Skin of body (tissue), 2 donors: ENCODE data around the gene RSL1D1. TPM values are rescaled to one million over a fixed set of nuclear protein-coding genes. Genes with fewer than 3 reads are reported as not detected.
"Not testable (repeated sequence)": the region's sequence is repeated elsewhere in the genome, so short reads cannot be mapped to it uniquely, and the experiment has no call there.

Experiments
- DNase-seq: peaks from one replicate; lab custom pipeline; 2025; lab: John Stamatoyannopoulos, UW
- total RNA-seq: library from RNA; depleted of rRNA; stranded (reverse); fragments of >200 nt; gene quantifications from one replicate; pipeline ENCODE4 v1.2.3, GENCODE V29; 2014

The RSL1D1 gene
- total RNA-seq, 1 donor from 2014 or later = 131 TPM

DNA sequence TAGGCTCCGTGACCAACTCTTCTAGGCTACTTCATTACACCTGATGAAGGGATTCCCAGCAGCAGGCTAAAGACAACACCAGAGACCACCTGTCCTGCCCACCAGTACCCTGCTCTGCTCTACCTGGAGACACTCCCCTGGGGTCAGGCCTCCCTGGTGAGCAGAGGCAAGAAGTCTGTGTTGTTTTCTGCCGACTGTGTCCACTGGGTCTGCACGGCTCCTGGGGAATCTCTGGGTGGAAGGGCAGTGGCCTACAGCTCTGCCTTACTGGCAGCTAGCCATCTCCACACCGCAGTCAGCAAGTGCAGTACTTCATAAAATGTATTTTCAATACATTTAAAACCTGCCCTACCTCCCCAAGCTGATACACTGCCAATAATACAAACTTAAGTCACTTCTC lies 6.8 kb downstream of the RSL1D1 start:
- DNase-seq = no peak

GRCh38 chr16:11843861-11844260 lies 7.5 kb downstream of the RSL1D1 start:
- no peak for DNase-seq

DNA sequence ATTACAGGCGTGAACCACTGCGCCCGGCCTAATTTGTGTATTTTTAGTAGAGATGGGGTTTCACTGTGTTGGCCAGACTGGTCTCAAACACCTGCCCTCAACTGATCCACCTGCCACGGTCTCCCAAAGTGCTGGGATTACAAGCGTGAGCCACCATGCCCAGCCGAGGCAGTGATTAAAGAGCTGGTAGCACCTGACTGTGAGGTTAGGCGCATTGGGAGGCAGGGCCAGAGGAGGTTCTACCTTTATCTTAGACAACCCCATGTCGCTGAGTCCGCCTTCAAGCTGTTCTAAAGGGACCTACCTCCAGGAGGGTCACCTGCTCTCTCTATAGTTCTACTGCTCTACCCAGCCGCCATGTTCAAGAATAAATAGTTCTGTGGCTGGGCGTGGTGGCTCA lies 8.1 kb downstream of the RSL1D1 start:
- DNase-seq = no peak

DNA sequence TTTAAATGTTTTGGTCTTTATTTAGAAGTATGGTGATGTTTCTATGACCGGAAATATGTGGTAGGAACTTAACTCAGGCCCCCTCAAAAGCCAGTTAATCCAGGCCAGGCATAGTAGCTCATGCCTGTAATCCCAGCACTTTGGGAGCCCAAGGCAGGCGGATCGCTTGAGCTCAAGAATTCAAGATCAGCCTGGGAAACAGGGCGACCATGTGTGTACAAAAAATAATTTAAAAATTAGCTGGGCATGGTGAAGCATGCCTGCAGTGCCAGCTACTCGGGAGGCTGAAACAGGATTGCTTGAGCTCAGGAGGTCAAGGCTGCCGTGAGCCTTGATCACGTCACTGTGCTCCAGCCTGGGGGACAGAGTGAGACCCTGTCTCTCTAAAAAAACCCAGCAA lies 10.3 kb downstream of the RSL1D1 start:
- no peak for DNase-seq

GRCh38 chr16:11836650-11837244 lies 14.6 kb downstream of the RSL1D1 start:
- DNase-seq = no peak

GRCh38 chr16:11835891-11836649 lies 15.3 kb downstream of the RSL1D1 start:
- DNase-seq = no peak

DNA sequence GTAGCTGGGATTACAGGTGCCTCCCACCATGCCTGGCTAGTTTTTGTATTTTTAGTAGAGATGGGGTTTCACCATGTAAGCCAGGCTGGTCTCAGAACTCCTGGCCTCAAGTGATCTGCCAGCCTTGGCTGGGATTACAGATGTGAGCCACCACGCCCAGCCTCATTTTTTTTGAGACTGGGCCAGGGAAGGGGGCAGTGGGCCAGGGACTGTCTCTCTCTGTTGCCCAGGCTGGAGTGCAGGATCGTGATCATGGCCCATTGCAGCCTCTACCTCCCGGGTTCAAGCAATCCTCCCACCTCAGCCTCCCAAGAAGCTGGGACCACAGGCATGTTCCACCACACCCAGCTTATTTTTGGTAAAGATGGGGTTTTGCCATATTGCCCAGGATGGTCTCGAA lies 16.0 kb downstream of the RSL1D1 start:
- no peak for DNase-seq

DNA sequence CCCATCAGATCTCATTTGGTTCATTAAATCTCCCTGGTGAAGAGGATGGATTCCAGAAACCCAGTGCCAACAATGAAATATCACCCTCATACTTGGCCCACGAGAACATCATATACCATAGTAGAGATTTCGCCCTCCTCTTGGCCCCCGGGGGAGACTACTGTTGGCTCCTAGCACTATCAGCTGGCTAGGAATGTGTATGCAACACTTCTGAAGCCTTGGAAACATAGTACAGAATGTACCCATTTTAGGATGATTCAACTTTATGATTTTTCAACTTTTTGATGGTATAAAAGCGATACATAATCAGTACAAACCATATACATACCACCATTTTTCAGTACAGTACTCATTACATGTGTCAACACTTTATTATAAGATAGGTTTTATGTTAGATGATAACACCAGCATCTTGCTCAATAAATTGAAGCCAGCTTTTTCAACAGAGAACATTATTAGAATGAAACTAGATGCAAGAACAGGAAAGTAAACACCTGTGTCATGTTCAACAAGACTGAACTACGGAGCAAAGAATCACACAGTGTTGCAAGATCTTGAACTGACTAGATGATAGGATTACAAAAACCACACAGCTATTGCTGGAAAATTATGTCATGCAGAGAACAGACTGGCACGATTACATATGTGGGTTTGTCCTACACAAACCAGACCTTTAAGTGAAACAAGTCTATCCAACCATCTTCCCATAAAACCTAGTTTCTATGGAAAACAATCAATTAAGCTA lies 17.2 kb downstream of the RSL1D1 start:
- no peak for DNase-seq

DNA sequence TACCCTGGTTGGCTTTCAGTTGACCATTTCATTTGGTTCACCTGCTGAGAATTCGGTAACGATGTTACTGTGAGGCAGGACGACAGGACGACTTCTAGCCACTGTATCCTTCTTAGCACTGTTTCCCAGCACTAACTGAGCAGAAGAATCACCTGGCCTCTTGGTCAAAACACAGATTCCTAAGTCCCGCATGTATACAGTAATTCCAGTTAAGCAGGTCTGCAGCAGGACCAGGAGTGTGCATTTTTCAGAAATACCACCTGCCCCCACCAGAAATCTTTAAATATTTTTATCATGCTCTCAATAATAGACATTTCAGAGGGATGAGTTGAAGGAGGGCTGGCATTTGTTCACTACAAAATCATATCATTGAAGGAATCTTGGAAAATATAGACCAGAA lies 22.6 kb downstream of the RSL1D1 start:
- no peak for DNase-seq

DNA sequence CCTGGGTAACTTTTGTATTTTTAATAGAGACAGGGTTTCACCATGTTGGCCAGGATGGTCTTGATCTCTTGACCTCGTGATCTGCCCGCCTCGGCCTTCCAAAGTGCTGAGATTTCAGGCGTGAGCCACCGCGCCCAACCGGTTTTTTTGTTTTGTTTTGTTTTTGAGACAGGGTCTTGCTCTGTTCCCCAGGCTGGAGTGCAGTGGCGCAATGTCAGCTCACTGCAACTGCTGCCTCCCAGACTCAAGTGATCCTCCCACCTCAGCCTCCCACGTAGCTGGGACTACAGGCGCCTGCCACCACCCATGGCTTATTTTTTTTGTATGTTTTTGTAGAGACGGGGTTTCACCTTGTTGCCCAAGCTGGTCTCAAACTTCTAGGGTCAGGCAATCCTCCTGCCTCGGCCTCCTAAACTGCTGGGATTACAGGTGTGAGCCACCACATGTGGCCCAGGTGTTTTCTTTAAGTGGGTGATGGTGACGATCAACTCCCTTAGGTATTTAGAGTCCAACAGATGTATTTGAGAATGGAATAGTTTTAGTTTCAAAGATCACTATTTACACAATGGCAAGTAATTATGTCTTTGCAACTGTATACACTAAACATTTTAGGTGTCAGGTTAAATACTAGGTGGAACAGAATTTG lies 25.7 kb downstream of the RSL1D1 start:
- DNase-seq = not testable (repeated sequence)

DNA sequence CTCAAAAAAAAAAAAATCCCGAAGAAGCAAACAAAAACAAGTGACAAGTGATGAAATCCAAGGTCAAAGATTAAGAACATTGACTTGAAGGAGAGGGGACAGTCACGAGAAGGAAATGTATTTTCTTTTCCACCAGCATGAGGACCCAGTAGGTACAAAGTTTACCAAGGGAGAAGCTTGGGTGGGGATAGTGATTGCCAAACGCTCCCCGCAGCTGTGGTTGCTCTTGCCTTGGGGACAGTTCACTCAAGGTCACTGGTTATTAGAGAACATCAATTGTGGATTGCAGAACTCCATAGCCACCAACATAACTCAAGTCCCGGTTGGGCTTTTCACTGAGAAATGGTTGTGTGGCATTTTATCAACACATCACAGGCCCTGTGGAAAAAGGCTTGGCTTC lies 27.0 kb downstream of the RSL1D1 start:
- DNase-seq = no peak

GRCh38 chr16:11823645-11824044 lies 27.7 kb downstream of the RSL1D1 start:
- not testable (repeated sequence) for DNase-seq

- no peak for DNase-seq
These were observed 31.5 kb downstream of the RSL1D1 start for GRCh38 chr16:11819798-11820197.

DNA sequence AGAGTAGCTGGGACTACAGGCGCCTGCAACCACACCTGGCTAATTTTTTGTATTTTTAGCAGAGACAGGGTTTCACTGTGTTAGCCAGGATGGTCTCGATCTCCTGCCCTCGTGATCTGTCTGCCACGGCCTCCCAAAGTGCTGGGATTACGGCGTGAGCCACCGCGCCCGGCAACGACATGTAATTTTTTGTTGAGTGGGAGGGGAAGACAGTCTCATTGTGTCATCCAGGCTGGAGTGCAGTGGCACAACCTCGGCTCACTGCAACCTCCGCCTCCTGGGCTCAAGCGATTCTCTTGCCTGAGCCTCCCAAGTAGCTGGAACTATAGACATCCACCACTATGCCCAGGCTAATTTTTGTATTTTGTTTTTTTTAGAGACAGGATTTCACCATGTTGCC lies 32.4 kb downstream of the RSL1D1 start:
- DNase-seq = not testable (repeated sequence)

DNA sequence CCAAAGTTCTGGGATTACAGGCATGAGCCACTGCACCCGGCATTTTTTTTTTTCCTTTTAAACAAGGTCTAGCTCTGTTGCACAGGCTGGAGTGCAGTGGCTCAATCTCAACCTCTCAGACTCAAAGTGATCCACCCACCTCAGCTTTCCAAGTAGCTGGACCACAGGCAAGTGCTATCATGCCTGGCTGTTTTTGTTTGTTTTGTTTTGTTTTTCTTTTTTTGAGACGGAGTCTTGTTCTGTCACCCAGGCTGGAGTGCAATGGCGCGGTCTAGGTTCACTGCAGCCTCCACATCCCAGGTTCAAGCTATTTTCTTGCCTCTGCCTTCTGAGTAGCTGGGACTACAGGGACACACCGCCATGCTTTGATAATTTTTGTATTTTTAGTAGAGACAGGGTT lies 35.2 kb downstream of the RSL1D1 start:
- no peak for DNase-seq

DNA sequence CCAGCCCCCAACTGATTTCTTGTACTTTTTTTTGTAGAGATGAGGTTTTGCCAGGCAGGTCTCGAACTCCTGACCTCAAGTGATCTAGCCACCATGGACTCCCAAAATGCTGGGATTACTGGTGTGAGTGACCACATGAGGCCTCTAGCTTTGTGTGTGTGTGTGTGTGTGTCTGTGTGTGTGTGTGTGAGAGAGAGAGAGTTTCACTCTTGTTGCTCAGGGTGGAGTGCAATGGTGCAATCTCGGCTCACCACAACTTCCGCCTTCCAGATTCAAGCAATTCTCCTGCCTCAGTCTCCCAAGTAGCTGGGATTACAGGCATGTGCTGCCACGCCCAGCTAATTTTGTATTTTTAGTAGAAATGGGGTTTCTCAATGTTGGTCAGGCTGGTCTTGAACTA lies 36.5 kb downstream of the RSL1D1 start:
- DNase-seq = not testable (repeated sequence)

- DNase-seq = peak; percentile 21
These were observed 44.6 kb downstream of the RSL1D1 start for GRCh38 chr16:11806721-11807120.

DNA sequence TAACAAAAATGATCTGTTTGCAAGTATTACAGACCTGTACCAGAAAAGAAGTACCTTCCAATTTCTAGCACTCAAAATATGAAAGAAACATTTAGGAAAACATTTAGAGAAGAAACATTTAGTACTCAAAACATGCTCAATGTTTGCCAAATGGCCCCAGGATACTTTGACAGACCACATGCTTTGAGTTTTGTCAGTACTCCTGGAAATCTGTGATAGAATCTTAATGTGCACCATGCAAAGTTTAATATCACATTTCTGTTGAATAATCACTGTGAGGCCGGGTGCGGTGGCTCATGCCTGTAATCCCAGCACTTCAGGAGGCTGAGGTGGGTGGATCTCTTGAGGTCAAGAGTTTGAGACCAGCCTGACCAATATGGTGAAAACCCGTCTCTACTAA lies 45.8 kb downstream of the RSL1D1 start:
- DNase-seq = no peak

DNA sequence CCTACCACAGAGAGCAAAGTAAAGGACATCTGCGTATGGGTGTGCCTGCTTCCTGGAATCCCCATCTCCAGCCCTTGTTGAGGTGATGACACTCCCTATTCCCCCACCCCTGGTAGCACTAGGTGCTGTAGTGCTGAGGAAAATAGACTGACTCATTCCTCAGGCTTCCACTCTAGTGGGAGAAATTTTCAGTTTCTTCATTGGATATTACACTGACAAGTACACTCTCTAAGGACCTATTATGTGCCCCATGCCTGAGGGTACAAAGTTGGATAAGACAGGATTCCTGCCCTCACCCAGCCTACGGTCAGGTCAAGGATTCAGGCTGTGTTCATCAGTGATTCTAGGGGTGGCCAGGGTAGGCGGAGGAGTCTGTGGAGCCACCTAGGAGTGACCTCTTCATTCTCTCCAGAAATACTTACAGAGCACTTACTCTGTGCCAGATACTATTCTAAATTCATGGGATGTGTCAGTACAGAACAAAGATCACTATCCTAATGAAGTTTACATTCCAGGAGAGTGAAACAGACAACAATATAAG lies 49.8 kb downstream of the RSL1D1 start:
- DNase-seq = no peak

DNA sequence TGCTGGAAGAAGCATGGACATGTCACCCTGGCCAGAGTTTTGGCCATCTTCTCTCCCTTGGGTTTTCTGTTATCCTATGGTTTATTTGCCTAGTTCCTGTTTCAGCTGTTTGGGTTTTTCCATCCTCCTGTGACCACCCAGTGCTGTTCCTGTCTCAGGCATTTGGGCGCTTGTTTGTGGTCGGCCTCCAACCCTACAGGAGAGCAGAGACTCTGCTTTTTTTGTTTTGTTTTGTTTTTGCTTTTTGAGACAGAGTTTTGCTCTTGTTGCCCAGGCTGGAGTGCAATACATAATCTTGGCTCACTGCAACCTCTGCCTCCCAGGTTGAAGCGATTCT lies 51.0 kb downstream of the RSL1D1 start:
- no peak for DNase-seq

- no peak for DNase-seq
These were observed 51.6 kb downstream of the RSL1D1 start for GRCh38 chr16:11799509-11800381.
